K562 (cell line): ENCODE measurements around the gene SLC12A6. TPM values are rescaled to one million over a fixed set of nuclear protein-coding genes. Genes with fewer than 3 reads are reported as not detected.
A peak's percentile ranks its signal among the peaks of the same experiment; 100 is the strongest.
"Not testable (repeated sequence)": the region's sequence is repeated elsewhere in the genome, so short reads cannot be mapped to it uniquely, and the experiment has no call there.

Experiments used
- ATAC-seq: fragments of 200-7000 bp; cut with Tn5 transposase; 3 replicates; pipeline ENCODE4 v1.9.1; 2020; ENCODE audit warnings: moderate library complexity
- BruUV-seq: library from RNA; stranded (reverse); fragments of 400-500 nt; replicated peaks from 2 replicates; lab custom pipeline; 2021; lab: Mats Ljungman, UMichigan
- CTCF ChIA-PET: fragments of 300-600 bp; formaldehyde crosslinking; extraction: SDS; loops from one replicate; lab custom pipeline; 2021; ENCODE audit warnings: low intra/inter-chr PET ratio; lab: Yijun Ruan, JAX
- POLR2A ChIA-PET: fragments of 300-600, 350-650 bp; sonication (Branson Sonifier 250); formaldehyde crosslinking; extraction: SDS; loops from one replicate; lab custom pipeline; 2021; ENCODE audit warnings: antibody characterized with exemption, inconsistent platforms; lab: Yijun Ruan, JAX
- DNase-seq, 4 experiments: peaks; one replicate each; pipeline versions ENCODE4 v3.0.0 to v3.0.0-alpha.2; 2011 to 2018; ENCODE audit warnings: low spot score in 3 of 4, mixed read lengths in 3 of 4; ENCODE audit errors: extremely low read depth in 1 of 4
- FAIRE-seq: peaks from 2 replicates; lab custom pipeline; 2011; peaks lifted over from hg19 to GRCh38; lab: Jason Lieb, UNC
- H2AFZ ChIP-seq: 2 replicates; pipeline ENCODE4 v1.6.0; 2011; ENCODE audit warnings: low read depth, low read length, control low read depth, inconsistent platforms
- H3K27ac ChIP-seq: fragments of 200-600 bp; 3 replicates; pipeline ENCODE4 v1.8.0; 2011; ENCODE audit warnings: low read depth, mild to moderate bottlenecking, control low read depth, inconsistent platforms, low read length, moderate library complexity, mixed read lengths; ENCODE audit errors: extremely low read depth
- H3K27me3 ChIP-seq, 2 experiments: fragments of 300-600 bp in 1 of 2; 2 replicates in 1 of 2; 3 replicates in 1 of 2; pipeline versions ENCODE4 v1.6.0 to v1.8.0; 2011; ENCODE audit warnings: inconsistent platforms in 2 of 2, low read length in 2 of 2, mild to moderate bottlenecking in 1 of 2, mixed read lengths in 1 of 2, moderate library complexity in 1 of 2; ENCODE audit not compliant: control insufficient read depth in 2 of 2, insufficient read depth in 2 of 2
- H3K36me3 ChIP-seq: fragments of 300-600 bp; 3 replicates; pipeline ENCODE4 v1.8.0; 2011; ENCODE audit warnings: mild to moderate bottlenecking, low read length, inconsistent platforms; ENCODE audit not compliant: control insufficient read depth, insufficient read depth
- H3K4me1 ChIP-seq, 2 experiments: fragments of 200-600 bp in 1 of 2; replicated peaks in 1 of 2; 2 replicates in 1 of 2; 3 replicates in 1 of 2; pipeline versions ENCODE4 v1.5.1 to v1.8.0; 2011; ENCODE audit warnings: inconsistent platforms in 2 of 2, low read length in 2 of 2, mild to moderate bottlenecking in 1 of 2, mixed read lengths in 1 of 2, moderate library complexity in 1 of 2; ENCODE audit not compliant: control insufficient read depth in 2 of 2, insufficient read depth in 2 of 2
- H3K4me2 ChIP-seq: 2 replicates; pipeline ENCODE4 v1.6.1; 2011; ENCODE audit warnings: low read length, control low read depth, inconsistent platforms, mixed read lengths; ENCODE audit not compliant: insufficient read depth
- H3K4me3 ChIP-seq: fragments of 200-600 bp; sonication (generic), shearing (Covaris generic); 2 replicates; pipeline ENCODE4 v1.5.1; 2016; ENCODE audit warnings: control low read depth, inconsistent platforms
- H3K79me2 ChIP-seq: fragments of 200-600 bp; 3 replicates; pipeline ENCODE4 v1.8.0; 2011; ENCODE audit warnings: low read length, inconsistent platforms; ENCODE audit not compliant: control insufficient read depth, insufficient read depth
- H3K9ac ChIP-seq, 2 experiments: 2 replicates each; pipeline versions ENCODE4 v1.6.0 to v1.6.1; 2011; ENCODE audit warnings: low read depth in 2 of 2, low read length in 2 of 2, control low read depth in 1 of 2, inconsistent platforms in 1 of 2, mild to moderate bottlenecking in 1 of 2, mixed read lengths in 1 of 2; ENCODE audit not compliant: insufficient read depth in 1 of 2
- H3K9me1 ChIP-seq: one replicate; pipeline ENCODE4 v1.6.0; 2011; ENCODE audit warnings: inconsistent platforms, mild to moderate bottlenecking, low read length, moderate library complexity; ENCODE audit not compliant: control insufficient read depth, insufficient read depth
- H3K9me3 ChIP-seq: replicated peaks from 2 replicates; pipeline ENCODE4 v1.5.1; 2011; ENCODE audit warnings: low read depth, low read length, inconsistent platforms; ENCODE audit not compliant: control insufficient read depth, insufficient read depth
- H4K20me1 ChIP-seq: replicated peaks from 2 replicates; pipeline ENCODE4 v1.6.1; 2011; ENCODE audit warnings: low read length, inconsistent platforms, mixed read lengths; ENCODE audit not compliant: control insufficient read depth, insufficient read depth
- BCOR ChIP-seq: fragments of 450-650 bp; IDR thresholded peaks from 2 replicates; pipeline ENCODE4 v1.6.1; 2016
- CBX1 ChIP-seq: sonication (generic); IDR thresholded peaks from 2 replicates; pipeline ENCODE4 v1.6.1; 2016; ENCODE audit warnings: antibody characterized with exemption, low read depth, mild to moderate bottlenecking
- GTF2E2 ChIP-seq: fragments of 200-800 bp; sonication (Bioruptor generic); IDR thresholded peaks from 2 replicates; pipeline ENCODE4 v1.6.1; 2016; ENCODE audit warnings: missing genetic modification characterization, missing compliant biosample characterization
- NBN ChIP-seq: fragments of 450-650 bp; IDR thresholded peaks from 2 replicates; pipeline ENCODE4 v1.6.1; 2016; ENCODE audit warnings: low read depth, mild to moderate bottlenecking
- SMARCA5 ChIP-seq: fragments of 450-650 bp; IDR thresholded peaks from 2 replicates; pipeline ENCODE4 v1.6.1; 2016
- YY1 ChIP-seq, 3 experiments: IDR thresholded peaks; 2 replicates each; pipeline ENCODE4 v1.6.1; 2011; ENCODE audit warnings: low read length in 2 of 3, mild to moderate bottlenecking in 2 of 3, moderate library complexity in 2 of 3, borderline replicate concordance in 1 of 3, control low read depth in 1 of 3, low read depth in 1 of 3; ENCODE audit not compliant: insufficient read depth in 3 of 3, insufficient replicate concordance in 2 of 3, control insufficient read depth in 1 of 3, insufficient read length in 1 of 3; ENCODE audit errors: extremely low read depth in 1 of 3
- ZNF384 ChIP-seq: IDR thresholded peaks from 2 replicates; pipeline ENCODE4 v1.6.1; 2012; ENCODE audit warnings: low read depth, low read length, improper control_type of control experiment
- ZNF644 ChIP-seq: fragments of 200-800 bp; sonication (Bioruptor generic); IDR thresholded peaks from 2 replicates; pipeline ENCODE4 v1.6.1; 2016; ENCODE audit warnings: low read depth, missing genetic modification characterization, missing compliant biosample characterization
- WGBS: fragments of 100-300 bp; shearing (Covaris generic); methylation state at CpG from one replicate; pipeline ENCODE4 v1.1.6; 2016; ENCODE audit warnings: low coverage, mixed read lengths; ENCODE audit not compliant: insufficient coverage; ENCODE audit errors: missing lambda C conversion rate; 5-methylcytosine and 5-hydroxymethylcytosine counted together
- in situ Hi-C: fragments of 300-500 bp; cut with MboI; formaldehyde crosslinking; loops from 4 replicates; pipeline ENCODE4 v1.15.0; 2018; ENCODE audit warnings: inconsistent platforms, mixed read lengths
- intact Hi-C: fragments of 100-400 bp; cut with micrococcal nuclease; formaldehyde crosslinking; loops from 2 replicates; pipeline ENCODE4 v1.14.2; 2022
- polyA plus RNA-seq, 8 experiments: library from polyadenylated mRNA; depleted of rRNA in 4 of 8; stranded (reverse) in 5 of 8; unstranded in 3 of 8; fragments of >200 nt; fragmentation: Nextera tagmentation in 2 of 8; fragmentation: Illumina TruSeq in 1 of 8; extraction: Ambion mirVana in 2 of 8; extraction: Trizol in 1 of 8; gene quantifications; 2 replicates each; pipeline versions ENCODE4 v1.2.1 to v1.2.3, GENCODE V29; 2011 to 2014; ENCODE audit warnings: inconsistent platforms in 1 of 8, missing spikeins in 1 of 8
- total RNA-seq, 7 experiments: library from RNA; depleted of rRNA in 6 of 7; stranded (reverse); fragments of >200 nt in 6 of 7; fragmentation: Illumina TruSeq in 2 of 7; extraction: Trizol in 2 of 7; gene quantifications; 2 replicates each; pipeline versions ENCODE4 v1.2.1 to v1.2.3, GENCODE V29; 2011 to 2021; ENCODE audit warnings: low replicate concordance in 1 of 7

The SLC12A6 gene
- total and polyA plus RNA-seq, 9 of the 15 experiments (the other 6 are each of a cell fraction or from before 2014, with no cell fraction given) = 1.4 to 16.4 (median 6.7) TPM

GRCh38 chr15:34342213-34342736, 4.7 kb upstream of the SLC12A6 start:
- ATAC-seq = peak; percentile 1; the same call in 1 of the 3 replicates
- peak overlapping the region; percentile 77 for H3K4me3 ChIP-seq
- CTCF ChIA-PET = interaction anchor here (1.2 kb wide), 1 partner anchor 24 kb away, joined by 5 read pairs; the partner anchor contains the start of gene LPCAT4
- intact Hi-C loops, H3K9me1 ChIP-seq, H3K9me3 ChIP-seq, H3K27me3 ChIP-seq, DNase-seq, in situ Hi-C loops, BruUV-seq, H4K20me1 ChIP-seq, FAIRE-seq: not testable (repeated sequence)
- H3K4me1 ChIP-seq = peaks cover 9 to 16% of the 10 kb centered on the region in 2 experiments; a peak in 4 of 5 replicates
- POLR2A ChIA-PET = interaction anchor here (1.3 to 1.7 kb wide), 2 partner anchors 13 to 33 kb away, joined by 3 to 6 read pairs; no protein-coding TSS in a partner anchor
- H3K36me3 ChIP-seq = peaks cover 31% of the 10 kb centered on the region
- peak overlapping the region; percentile 98 for H3K4me2 ChIP-seq
- under 1% methylated on average over 16 of the region's 26 CpGs for WGBS
- H3K79me2 ChIP-seq = peaks cover 30% of the 10 kb centered on the region
- peak overlapping the region; percentile 94 to 96 for H3K9ac ChIP-seq
- peak overlapping the region; percentile 97 for H3K27ac ChIP-seq
- peak overlapping the region; percentile 99 for H2AFZ ChIP-seq
- TF ChIP-seq BCOR (peak; percentile 70; the same call in 1 of the 2 replicates), CBX1 (peak; percentile 32; the same call in 1 of the 2 replicates), SMARCA5 (peak; percentile 66; the same call in 1 of the 2 replicates), ZNF644 (tag) (0 out of 2 replicates have a peak, but pooled peaks have one; percentile 0), YY1 (IDR thresholded peaks at IDR 0.05; ENCODE audit: borderline replicate concordance in 1 of 3, control insufficient read depth in 1 of 3, extremely low read depth in 1 of 3, insufficient read depth in 3 of 3, insufficient read length in 1 of 3, insufficient replicate concordance in 2 of 3, low read depth in 1 of 3, low read length in 2 of 3) (peak in 1 of 3 experiments; percentile 5), GTF2E2 (tag) (peak; percentile 10; the same call in 1 of the 2 replicates), NBN (0 out of 2 replicates have a peak, but pooled peaks have one; percentile 19), ZNF384 (peak; percentile 67)
